H1 (cell line): Measurements from ENCODE around the gene KCNIP2.

ENCODE experiments used
- BRCA1 ChIP-seq: IDR thresholded peaks from 2 replicates; pipeline ENCODE4 v1.6.1; 2012; ENCODE audit warnings: low read depth, low read length, improper control_type of control experiment
- CTCF ChIP-seq, 3 experiments: IDR thresholded peaks; 1 replicate in 2 of 3; 2 replicates in 1 of 3; pipeline versions ENCODE4 v1.5.1 to v1.6.1; 2011; ENCODE audit warnings: low read length in 3 of 3, mild to moderate bottlenecking in 3 of 3, inconsistent platforms in 2 of 3, low read depth in 1 of 3, moderate library complexity in 1 of 3; ENCODE audit not compliant: insufficient read depth in 1 of 3; ENCODE audit errors: control extremely low read depth in 1 of 3
- E2F6 ChIP-seq: IDR thresholded peaks from 2 replicates; pipeline ENCODE4 v1.6.1; 2012; ENCODE audit warnings: inconsistent platforms
- POLR2A ChIP-seq, 2 experiments: IDR thresholded peaks; 1 replicate in 1 of 2; 2 replicates in 1 of 2; pipeline ENCODE4 v1.6.1; 2011; ENCODE audit warnings: low read depth in 2 of 2, low read length in 2 of 2, mild to moderate bottlenecking in 2 of 2; ENCODE audit errors: control extremely low read depth in 1 of 2
- SAP30 ChIP-seq: fragments of 300-600 bp; sonication (generic); IDR thresholded peaks from 2 replicates; pipeline ENCODE4 v1.7.1; 2012; ENCODE audit warnings: low read length, moderate library complexity, mild to moderate bottlenecking, inconsistent platforms; ENCODE audit not compliant: insufficient read depth, insufficient replicate concordance
- SIX5 ChIP-seq: IDR thresholded peaks from 2 replicates; pipeline ENCODE4 v1.6.1; 2011; ENCODE audit warnings: mild to moderate bottlenecking, low read depth, low read length
- SP1 ChIP-seq: IDR thresholded peaks from 2 replicates; pipeline ENCODE4 v1.6.1; 2011; ENCODE audit warnings: low read depth, low read length
- SRF ChIP-seq: IDR thresholded peaks from 2 replicates; pipeline ENCODE4 v1.6.1; 2011; ENCODE audit warnings: mild to moderate bottlenecking, low read depth, low read length, moderate library complexity

- TF ChIP-seq SIX5, result no peak
- no peak for TF ChIP-seq SAP30
- TF ChIP-seq E2F6, result 0 out of 2 replicates have a peak, but pooled peaks have one; percentile 11
- no peak for TF ChIP-seq POLR2A (IDR thresholded peaks at IDR 0.05; ENCODE audit: control extremely low read depth in 1 of 2, low read depth in 2 of 2, low read length in 2 of 2)
- TF ChIP-seq SP1, result no peak
- TF ChIP-seq CTCF (IDR thresholded peaks at IDR 0.05; ENCODE audit: control extremely low read depth in 1 of 3, insufficient read depth in 1 of 3, low read depth in 1 of 3, low read length in 3 of 3), result no peak
- TF ChIP-seq BRCA1, result no peak
- no peak for TF ChIP-seq SRF
Measured at GRCh38 chr10:101830322-101831168, 13.1 kb downstream of the KCNIP2 start.
